Prostate gland (tissue), 2 donors: ENCODE measurements around the gene EPS8. TPM values are rescaled to one million over a fixed set of nuclear protein-coding genes. Genes with fewer than 3 reads are reported as not detected.

ENCODE experiments used
- DNase-seq: peaks from one replicate; pipeline ENCODE4 v3.0.0-alpha.2; 2019; ENCODE audit warnings: low spot score
- H3K27ac ChIP-seq, 2 donors: fragments of 200-600 bp; sonication (generic); 2 replicates each; pipeline ENCODE4 v1.5.1; 2017 to 2019
- H3K27me3 ChIP-seq: fragments of 200-600 bp; sonication (generic); replicated peaks from 2 replicates; pipeline ENCODE4 v1.5.1; 2019; ENCODE audit not compliant: insufficient read depth
- H3K36me3 ChIP-seq, 2 donors: fragments of 200-600 bp; sonication (generic); 1 replicate in 1 of 2; 2 replicates in 1 of 2; pipeline versions ENCODE4 v1.5.1 to v1.8.1; 2017 to 2019
- H3K4me1 ChIP-seq: fragments of 200-600 bp; sonication (generic); replicated peaks from 2 replicates; pipeline ENCODE4 v1.5.1; 2019
- H3K4me3 ChIP-seq, 2 donors: fragments of 200-600 bp; sonication (generic); 2 replicates each; pipeline ENCODE4 v1.5.1; 2017 to 2019
- H3K9me3 ChIP-seq: fragments of 200-600 bp; sonication (generic); 2 replicates; pipeline ENCODE4 v1.5.1; 2017
- CTCF ChIP-seq, 4 experiments: fragments of 200-600 bp in 2 of 4; fragments of 450-650 bp in 2 of 4; sonication (generic) in 2 of 4; IDR thresholded peaks; 1 replicate in 3 of 4; 2 replicates in 1 of 4; pipeline ENCODE4 v1.5.1; 2016 to 2019; ENCODE audit warnings: antibody characterized with exemption in 4 of 4, mild to moderate bottlenecking in 2 of 4, moderate library complexity in 2 of 4
- POLR2A ChIP-seq: fragments of 450-650 bp; IDR thresholded peaks from one replicate; pipeline ENCODE4 v1.6.1; 2016; ENCODE audit warnings: antibody characterized with exemption, mild to moderate bottlenecking
- POLR2AphosphoS5 ChIP-seq: sonication (generic); formaldehyde crosslinking; IDR thresholded peaks from one replicate; pipeline ENCODE4 v1.6.1; 2017; ENCODE audit warnings: antibody characterized with exemption
- WGBS: methylation state at CpG from one replicate; pipeline ENCODE4 v1.1.5; 2018; 5-methylcytosine and 5-hydroxymethylcytosine counted together
- intact Hi-C: fragments of 100-400 bp; cut with DNase I; formaldehyde crosslinking; loops from one replicate; pipeline ENCODE4 v1.14.2; 2022
- total RNA-seq, 2 donors: library from RNA; depleted of rRNA; stranded (reverse); fragments of >200 nt; gene quantifications; one replicate each; pipeline ENCODE4 v1.1.0, GENCODE V29; 2016

Gene EPS8
- total RNA-seq, 2 donors from 2014 or later = 47.5 to 67.4 TPM

GRCh38 chr12:15830538-15830937 lies 41.4 kb upstream of the EPS8 start:
- Histone ChIP-seq H3K27ac (no peak overlapping the region), H3K9me3 (no peaks in the 10 kb centered on the region), H3K36me3 (no peaks in the 10 kb centered on the region), H3K4me1 (no peaks in the 10 kb centered on the region), H3K4me3 (no peak overlapping the region), H3K27me3 (no peaks in the 10 kb centered on the region)
- no peak for TF ChIP-seq POLR2AphosphoS5
- TF ChIP-seq CTCF (IDR thresholded peaks at IDR 0.05) = no peak
- TF ChIP-seq POLR2A = no peak
- no peak for DNase-seq
- WGBS = 76% methylated on average over 3 of the region's 3 CpGs
- intact Hi-C loops = no loop called here

- intact Hi-C loops = no loop called here
Observed at GRCh38 chr12:15829949-15830348, 40.8 kb upstream of the EPS8 start.

GRCh38 chr12:15829255-15829654 lies 40.1 kb upstream of the EPS8 start:
- 96% methylated on average over 3 of the region's 3 CpGs for WGBS
- H3K27ac ChIP-seq = no peak overlapping the region
- DNase-seq = no peak

More at GRCh38 chr12:15829949-15830348, 40.8 kb upstream of the EPS8 start:
- WGBS = 85% methylated on average over 3 of the region's 3 CpGs
- Histone ChIP-seq H3K9me3 (no peaks in the 10 kb centered on the region), H3K36me3 (no peaks in the 10 kb centered on the region), H3K27me3 (no peaks in the 10 kb centered on the region), H3K4me1 (no peaks in the 10 kb centered on the region), H3K4me3 (no peak overlapping the region), H3K27ac (no peak overlapping the region)
- TF ChIP-seq CTCF (IDR thresholded peaks at IDR 0.05) (no peak), POLR2AphosphoS5 (no peak)
- DNase-seq = no peak

GRCh38 chr12:15827136-15827535 lies 37.9 kb upstream of the EPS8 start:
- 14% methylated on average over 1 of the region's 1 CpG for WGBS
- H3K27ac ChIP-seq = no peak overlapping the region
- TF ChIP-seq CTCF (IDR thresholded peaks at IDR 0.05) = no peak
- no peak for TF ChIP-seq POLR2AphosphoS5
- no peak for TF ChIP-seq POLR2A
- H3K27me3 ChIP-seq = no peaks in the 10 kb centered on the region
- H3K9me3 ChIP-seq = no peaks in the 10 kb centered on the region
- intact Hi-C loops = no loop called here
- no peaks in the 10 kb centered on the region for H3K4me1 ChIP-seq
- no peaks in the 10 kb centered on the region for H3K36me3 ChIP-seq
- no peak overlapping the region for H3K4me3 ChIP-seq
- no peak for DNase-seq

More at GRCh38 chr12:15829255-15829654, 40.1 kb upstream of the EPS8 start:
- Histone ChIP-seq H3K4me3 (no peak overlapping the region), H3K36me3 (no peaks in the 10 kb centered on the region), H3K4me1 (no peaks in the 10 kb centered on the region), H3K9me3 (no peaks in the 10 kb centered on the region), H3K27me3 (no peaks in the 10 kb centered on the region)
- no peak for TF ChIP-seq POLR2A
- no peak for TF ChIP-seq CTCF (IDR thresholded peaks at IDR 0.05)
- TF ChIP-seq POLR2AphosphoS5 = no peak
- intact Hi-C loops = no loop called here

- Histone ChIP-seq H3K27ac (no peak overlapping the region), H3K36me3 (no peaks in the 10 kb centered on the region), H3K27me3 (no peaks in the 10 kb centered on the region), H3K9me3 (no peaks in the 10 kb centered on the region), H3K4me3 (no peak overlapping the region), H3K4me1 (no peaks in the 10 kb centered on the region)
- DNase-seq = no peak
- intact Hi-C loops = no loop called here
- TF ChIP-seq POLR2AphosphoS5 (no peak), CTCF (IDR thresholded peaks at IDR 0.05) (no peak), POLR2A (no peak)
- over 99% methylated on average over 3 of the region's 3 CpGs for WGBS
Observed at GRCh38 chr12:15824516-15824915, 35.3 kb upstream of the EPS8 start.
